Stimulated activated naive CD8-positive, alpha-beta T cell treated with anti-CD3 and anti-CD28 coated beads, Interleukin-15, amount 100 ng/mL, for 72 hours (primary cell): ENCODE data around the gene MACROD2.

Source experiments
- ATAC-seq: fragments of 150-1000 bp; cut with Tn5 transposase; 2 replicates; pipeline ENCODE4 v1.10.0; 2021; ENCODE audit warnings: mild to moderate bottlenecking, moderate library complexity
- DNase-seq, 2 donors: peaks; one replicate each; pipeline ENCODE4 v3.0.0; 2021 to 2022
- H3K27ac Mint-ChIP-seq, 2 donors: one replicate each; pipeline ENCODE4 v1.8.0; 2022; ENCODE audit warnings: mild to moderate bottlenecking in 2 of 2, mixed read lengths in 2 of 2, moderate library complexity in 2 of 2
- H3K27me3 Mint-ChIP-seq: one replicate; pipeline ENCODE4 v1.8.0; 2022; ENCODE audit warnings: mixed read lengths
- H3K4me1 Mint-ChIP-seq: one replicate; pipeline ENCODE4 v1.8.0; 2022; ENCODE audit warnings: mild to moderate bottlenecking, mixed read lengths
- H3K4me3 Mint-ChIP-seq, 2 donors: one replicate each; pipeline ENCODE4 v1.8.0; 2022; ENCODE audit warnings: mild to moderate bottlenecking in 2 of 2, mixed read lengths in 2 of 2, moderate library complexity in 1 of 2
- H3K9me3 Mint-ChIP-seq, 2 donors: one replicate each; pipeline ENCODE4 v1.8.0; 2022; ENCODE audit warnings: mixed read lengths in 2 of 2

MACROD2 gene

GRCh38 chr20:14815340-14815739 lies 820.0 kb downstream of the MACROD2 start:
- peaks cover 17 to 22% of the 10 kb centered on the region in 2 donors for H3K9me3 Mint-ChIP-seq
- no peaks in the 10 kb centered on the region for H3K4me1 Mint-ChIP-seq
- DNase-seq (no peak), ATAC-seq (no peak)
- H3K4me3 Mint-ChIP-seq = no peak overlapping the region
- no peak overlapping the region for H3K27ac Mint-ChIP-seq
- H3K27me3 Mint-ChIP-seq = no peaks in the 10 kb centered on the region

GRCh38 chr20:14816471-14816870 lies 821.2 kb downstream of the MACROD2 start:
- DNase-seq (no peak), ATAC-seq (no peak)
- Mint-ChIP-seq H3K4me3 (no peak overlapping the region), H3K4me1 (no peaks in the 10 kb centered on the region), H3K27ac (no peak overlapping the region), H3K9me3 (peaks cover 15 to 17% of the 10 kb centered on the region in 2 donors), H3K27me3 (no peaks in the 10 kb centered on the region)

GRCh38 chr20:14817101-14817500 lies 821.8 kb downstream of the MACROD2 start:
- no peak overlapping the region for H3K4me3 Mint-ChIP-seq
- ATAC-seq (no peak), DNase-seq (no peak)
- no peak overlapping the region for H3K27ac Mint-ChIP-seq
- H3K4me1 Mint-ChIP-seq = no peaks in the 10 kb centered on the region
- no peaks in the 10 kb centered on the region for H3K27me3 Mint-ChIP-seq
- peaks cover 15 to 17% of the 10 kb centered on the region in 2 donors for H3K9me3 Mint-ChIP-seq

GRCh38 chr20:14820771-14821170 lies 825.5 kb downstream of the MACROD2 start:
- Mint-ChIP-seq H3K9me3 (peaks cover 15 to 17% of the 10 kb centered on the region in 2 donors), H3K27ac (no peak overlapping the region), H3K4me1 (no peaks in the 10 kb centered on the region), H3K27me3 (no peaks in the 10 kb centered on the region), H3K4me3 (no peak overlapping the region)
- ATAC-seq = no peak
- DNase-seq = no peak

GRCh38 chr20:14821251-14821650 lies 825.9 kb downstream of the MACROD2 start:
- Mint-ChIP-seq H3K4me3 (no peak overlapping the region), H3K9me3 (peaks cover 15 to 17% of the 10 kb centered on the region in 2 donors), H3K4me1 (no peaks in the 10 kb centered on the region), H3K27me3 (no peaks in the 10 kb centered on the region), H3K27ac (no peak overlapping the region)
- DNase-seq = no peak
- no peak for ATAC-seq

- Mint-ChIP-seq H3K9me3 (peaks cover 0 to 1% of the 10 kb centered on the region in 2 donors), H3K27ac (no peak overlapping the region), H3K4me3 (no peak overlapping the region), H3K27me3 (no peaks in the 10 kb centered on the region), H3K4me1 (no peaks in the 10 kb centered on the region)
- DNase-seq = no peak
- no peak for ATAC-seq
These were observed 829.7 kb downstream of the MACROD2 start for GRCh38 chr20:14824996-14825395.

- H3K27me3 Mint-ChIP-seq = no peaks in the 10 kb centered on the region
- H3K27ac Mint-ChIP-seq = no peak overlapping the region
- no peak for ATAC-seq
- H3K4me3 Mint-ChIP-seq = no peak overlapping the region
- H3K9me3 Mint-ChIP-seq = no peaks in the 10 kb centered on the region
- H3K4me1 Mint-ChIP-seq = no peaks in the 10 kb centered on the region
- no peak for DNase-seq
These were observed 831.4 kb downstream of the MACROD2 start for GRCh38 chr20:14826543-14827313.

- Mint-ChIP-seq H3K27me3 (no peaks in the 10 kb centered on the region), H3K4me1 (no peaks in the 10 kb centered on the region), H3K9me3 (no peaks in the 10 kb centered on the region), H3K4me3 (no peak overlapping the region), H3K27ac (no peak overlapping the region)
- DNase-seq (no peak), ATAC-seq (no peak)
These were observed 833.1 kb downstream of the MACROD2 start for GRCh38 chr20:14828459-14828858.

- ATAC-seq (peak; percentile 54), DNase-seq (no peak)
- H3K9me3 Mint-ChIP-seq = no peaks in the 10 kb centered on the region
- no peak overlapping the region for H3K27ac Mint-ChIP-seq
- H3K4me1 Mint-ChIP-seq = no peaks in the 10 kb centered on the region
- H3K4me3 Mint-ChIP-seq = no peak overlapping the region
- H3K27me3 Mint-ChIP-seq = no peaks in the 10 kb centered on the region
These were observed 834.6 kb downstream of the MACROD2 start for GRCh38 chr20:14829906-14830305.

- Mint-ChIP-seq H3K9me3 (no peaks in the 10 kb centered on the region), H3K27me3 (no peaks in the 10 kb centered on the region), H3K4me1 (no peaks in the 10 kb centered on the region), H3K27ac (no peak overlapping the region), H3K4me3 (no peak overlapping the region)
- DNase-seq = no peak
- ATAC-seq = no peak
These were observed 835.1 kb downstream of the MACROD2 start for GRCh38 chr20:14830466-14830865.

GRCh38 chr20:14830899-14831298 lies 835.6 kb downstream of the MACROD2 start:
- Mint-ChIP-seq H3K4me1 (no peaks in the 10 kb centered on the region), H3K4me3 (no peak overlapping the region), H3K9me3 (no peaks in the 10 kb centered on the region)

GRCh38 chr20:14832630-14833029 lies 837.3 kb downstream of the MACROD2 start:
- DNase-seq = peak in 1 of 2 donors; percentile 24
- peak; percentile 94 for ATAC-seq
- Mint-ChIP-seq H3K27me3 (no peaks in the 10 kb centered on the region), H3K27ac (no peak overlapping the region), H3K4me3 (no peak overlapping the region), H3K4me1 (no peaks in the 10 kb centered on the region), H3K9me3 (no peaks in the 10 kb centered on the region)

More at GRCh38 chr20:14830899-14831298, 835.6 kb downstream of the MACROD2 start:
- ATAC-seq = no peak
- Mint-ChIP-seq H3K27me3 (no peaks in the 10 kb centered on the region), H3K27ac (no peak overlapping the region)
- DNase-seq = no peak

- Mint-ChIP-seq H3K27me3 (no peaks in the 10 kb centered on the region), H3K27ac (no peak overlapping the region)
- ATAC-seq = no peak
These were observed 843.6 kb downstream of the MACROD2 start for GRCh38 chr20:14838663-14839628.

GRCh38 chr20:14845199-14846160 lies 850.2 kb downstream of the MACROD2 start:
- Mint-ChIP-seq H3K9me3 (peaks cover 8 to 10% of the 10 kb centered on the region in 2 donors), H3K4me3 (no peak overlapping the region), H3K4me1 (no peaks in the 10 kb centered on the region), H3K27ac (no peak overlapping the region), H3K27me3 (no peaks in the 10 kb centered on the region)
- ATAC-seq (no peak), DNase-seq (no peak)

More at GRCh38 chr20:14838663-14839628, 843.6 kb downstream of the MACROD2 start:
- Mint-ChIP-seq H3K4me1 (no peaks in the 10 kb centered on the region), H3K4me3 (no peak overlapping the region), H3K9me3 (peaks cover 0 to 8% of the 10 kb centered on the region in 2 donors)
- DNase-seq = no peak

- H3K4me3 Mint-ChIP-seq = no peak overlapping the region
- no peaks in the 10 kb centered on the region for H3K4me1 Mint-ChIP-seq
- no peak for DNase-seq
- ATAC-seq = no peak
- H3K27me3 Mint-ChIP-seq = no peaks in the 10 kb centered on the region
- no peak overlapping the region for H3K27ac Mint-ChIP-seq
- H3K9me3 Mint-ChIP-seq = peaks cover 12 to 13% of the 10 kb centered on the region in 2 donors
These were observed 853.5 kb downstream of the MACROD2 start for GRCh38 chr20:14848806-14849205.
